Activated gamma-delta T cell treated with Interleukin-2 at 50 U/mL for 16 hours (primary cell): ENCODE measurements around the gene CCDC142.
"Not testable (repeated sequence)": the region's sequence is repeated elsewhere in the genome, so short reads cannot be mapped to it uniquely, and the experiment has no call there.

Source experiments
- DNase-seq: peaks from one replicate; pipeline ENCODE4 v3.0.0-alpha.2; 2020

CCDC142 gene

GRCh38 chr2:74497777-74498499 lies 15.1 kb upstream of the CCDC142 start:
- no peak for DNase-seq

- DNase-seq, result no peak
Measured at GRCh38 chr2:74496997-74497776, 14.4 kb upstream of the CCDC142 start.

GRCh38 chr2:74495440-74495839 lies 12.6 kb upstream of the CCDC142 start:
- no peak for DNase-seq

GRCh38 chr2:74493546-74493945 lies 10.7 kb upstream of the CCDC142 start:
- DNase-seq, result no peak

- DNase-seq, result no peak
Measured at GRCh38 chr2:74491648-74492544, 9.1 kb upstream of the CCDC142 start.

GRCh38 chr2:74489906-74490305 lies 7.1 kb upstream of the CCDC142 start:
- no peak for DNase-seq

- no peak for DNase-seq
Measured at GRCh38 chr2:74488643-74489481, 6.1 kb upstream of the CCDC142 start.

GRCh38 chr2:74486141-74486540 lies 3.3 kb upstream of the CCDC142 start:
- DNase-seq, result no peak

- DNase-seq, result not testable (repeated sequence)
Measured at GRCh38 chr2:74483675-74484164, 922 bp upstream of the CCDC142 start.

GRCh38 chr2:74481961-74482800 lies 617 bp downstream of the CCDC142 start:
- DNase-seq, result peak; percentile 48

- DNase-seq, result no peak
Measured at GRCh38 chr2:74481431-74481830, 1.4 kb downstream of the CCDC142 start.

- DNase-seq, result no peak
Measured at GRCh38 chr2:74474899-74475298, 7.9 kb downstream of the CCDC142 start.

GRCh38 chr2:74474481-74474880 lies 8.3 kb downstream of the CCDC142 start:
- no peak for DNase-seq

- DNase-seq, result no peak
Measured at GRCh38 chr2:74472945-74473258, 9.9 kb downstream of the CCDC142 start.

- DNase-seq, result peak; percentile 97
Measured at GRCh38 chr2:74472086-74472944, 10.5 kb downstream of the CCDC142 start, which contains the start of gene MRPL53. TSS of gene MRPL53 (minus strand) at chr2:74472680. CDS start at chr2:74472660, 20 bp downstream.

- DNase-seq, result no peak
Measured at GRCh38 chr2:74471332-74472065, 11.3 kb downstream of the CCDC142 start.

- not testable (repeated sequence) for DNase-seq
Measured at GRCh38 chr2:74470742-74471141, 12.1 kb downstream of the CCDC142 start.

GRCh38 chr2:74464406-74464805 lies 18.4 kb downstream of the CCDC142 start:
- no peak for DNase-seq

- DNase-seq, result no peak
Measured at GRCh38 chr2:74462786-74463105, 20.1 kb downstream of the CCDC142 start.
